ENCODE data around the gene QRSL1.
A peak's percentile ranks its signal among the peaks of the same experiment; 100 is the strongest.

Gene QRSL1

GRCh38 chr6:106600329-106600728 lies 29.0 kb upstream of the QRSL1 start:
- in situ Hi-C loops (cut with HindIII; ENCODE audit: low sequenced_read_pairs) = no loop called here
- DNase-seq (ENCODE audit: low read depth, low spot score) = no peak
- no peak for TF ChIP-seq CTCF (IDR thresholded peaks at IDR 0.05; ENCODE audit: low read depth, low read length)
- no peak overlapping the region for H3K4me3 ChIP-seq (ENCODE audit: low read depth, low read length)

DNA sequence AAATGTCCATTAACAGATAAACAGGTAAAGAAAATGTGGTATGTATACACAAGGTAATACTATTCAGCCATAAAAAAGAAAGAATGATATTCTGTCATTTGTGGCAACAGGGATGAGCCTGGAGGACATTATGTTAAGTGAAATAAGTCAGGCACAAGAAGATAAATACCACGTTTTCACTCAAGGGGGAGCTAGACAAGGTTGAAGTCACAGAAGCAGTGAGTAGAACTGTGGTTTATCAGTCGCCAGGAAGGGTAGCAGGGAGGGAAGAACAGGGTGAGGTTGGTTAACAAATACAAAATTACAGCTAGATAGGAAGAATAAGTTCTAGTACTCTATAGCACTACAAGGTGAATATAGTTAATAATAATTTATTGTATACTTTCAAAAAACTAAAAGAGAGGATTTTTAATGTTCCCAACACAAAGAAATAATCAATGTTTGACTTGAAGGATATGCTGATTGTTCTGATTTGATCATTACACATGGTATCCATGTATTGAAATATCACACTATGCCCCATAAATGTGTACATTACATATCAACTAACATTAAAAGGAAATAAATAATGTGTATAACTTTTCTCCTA lies 21.2 kb upstream of the QRSL1 start:
- in situ Hi-C loops (cut with HindIII; ENCODE audit: low sequenced_read_pairs) = no loop called here
- DNase-seq (ENCODE audit: low read depth, low spot score) = peak; percentile 66
- peak; percentile 61 for TF ChIP-seq CTCF (IDR thresholded peaks at IDR 0.05; ENCODE audit: low read depth, low read length)
- H3K4me3 ChIP-seq (ENCODE audit: low read depth, low read length) = no peak overlapping the region

DNA sequence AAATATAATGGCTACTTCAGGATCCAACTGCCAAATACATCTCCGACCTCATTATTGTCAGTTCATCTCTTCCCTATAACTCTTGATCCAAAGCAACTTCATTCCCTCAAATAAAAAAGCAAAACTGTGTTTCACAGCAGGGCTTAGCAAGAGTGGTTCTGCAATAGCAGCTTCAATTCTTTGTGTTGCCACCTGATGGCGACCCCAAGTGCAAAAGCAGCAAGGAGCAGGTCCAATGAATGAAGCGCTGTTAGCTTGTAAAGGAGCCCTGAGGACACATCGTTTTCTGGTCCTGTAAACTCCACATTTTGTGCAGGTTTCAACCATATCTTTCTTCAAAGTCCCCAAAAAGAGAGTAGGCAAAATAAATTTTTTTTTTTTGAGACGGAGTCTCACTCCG lies 19.7 kb upstream of the QRSL1 start:
- DNase-seq (ENCODE audit: low read depth, low spot score) = peak; percentile 13
- TF ChIP-seq CTCF (IDR thresholded peaks at IDR 0.05; ENCODE audit: low read depth, low read length) = peak; percentile 47
- in situ Hi-C loops (cut with HindIII; ENCODE audit: low sequenced_read_pairs) = no loop called here
- H3K4me3 ChIP-seq (ENCODE audit: low read depth, low read length) = no peak overlapping the region

- no peak overlapping the region for H3K4me3 ChIP-seq (ENCODE audit: low read depth, low read length)
- TF ChIP-seq CTCF (IDR thresholded peaks at IDR 0.05; ENCODE audit: low read depth, low read length) = no peak
- in situ Hi-C loops (cut with HindIII; ENCODE audit: low sequenced_read_pairs) = no loop called here
- no peak for DNase-seq (ENCODE audit: low read depth, low spot score)
Measured at GRCh38 chr6:106611030-106611429, 18.3 kb upstream of the QRSL1 start.

- DNase-seq (ENCODE audit: low read depth, low spot score) = no peak
- H3K4me3 ChIP-seq (ENCODE audit: low read depth, low read length) = no peak overlapping the region
- in situ Hi-C loops (cut with HindIII; ENCODE audit: low sequenced_read_pairs) = no loop called here
- TF ChIP-seq CTCF (IDR thresholded peaks at IDR 0.05; ENCODE audit: low read depth, low read length) = no peak
Measured at GRCh38 chr6:106612671-106613416, 16.5 kb upstream of the QRSL1 start.

- no peak overlapping the region for H3K4me3 ChIP-seq (ENCODE audit: low read depth, low read length)
- TF ChIP-seq CTCF (IDR thresholded peaks at IDR 0.05; ENCODE audit: low read depth, low read length) = no peak
- in situ Hi-C loops (cut with HindIII; ENCODE audit: low sequenced_read_pairs) = no loop called here
- no peak for DNase-seq (ENCODE audit: low read depth, low spot score)
Measured at GRCh38 chr6:106613590-106613989, 15.8 kb upstream of the QRSL1 start.

Measured in astrocyte of the spinal cord (primary cell).